A673 (cell line): Measurements from ENCODE around the gene TRIM61. TPM values are rescaled to one million over a fixed set of nuclear protein-coding genes. Genes with fewer than 3 reads are reported as not detected.
A peak's percentile ranks its signal among the peaks of the same experiment; 100 is the strongest.

Experiments used
- BruUV-seq: library from RNA; stranded (reverse); fragments of 400-500 nt; replicated peaks from 2 replicates; lab custom pipeline; 2021; lab: Mats Ljungman, UMichigan
- CTCF ChIA-PET: fragments of 300-600 bp; sonication (Branson Sonifier 250); formaldehyde crosslinking; loops from one replicate; lab custom pipeline; 2022; ENCODE audit warnings: antibody characterized with exemption; lab: Charles Lee
- POLR2A ChIA-PET: fragments of 300-600 bp; sonication (Branson Sonifier 250); formaldehyde crosslinking; loops from one replicate; lab custom pipeline; 2022; ENCODE audit warnings: antibody characterized with exemption; ENCODE audit not compliant: low non-redundant PET; lab: Charles Lee
- DNase-seq: peaks from one replicate; pipeline ENCODE4 v3.0.0-alpha.2; 2015; ENCODE audit warnings: low spot score
- H3K27ac ChIP-seq: fragments of 200-600 bp; sonication (generic); 2 replicates; pipeline ENCODE4 v1.5.1; 2016; ENCODE audit warnings: mixed run types, low read depth, mild to moderate bottlenecking, mixed read lengths, antibody characterized with exemption, low read length; ENCODE audit not compliant: poor library complexity, severe bottlenecking
- H3K27me3 ChIP-seq: fragments of 200-600 bp; sonication (generic); replicated peaks from 2 replicates; pipeline ENCODE4 v1.6.1; 2017; ENCODE audit warnings: mixed run types, low read depth, mild to moderate bottlenecking, mixed read lengths, antibody characterized with exemption, low read length; ENCODE audit not compliant: insufficient read depth, poor library complexity
- H3K36me3 ChIP-seq: fragments of 200-600 bp; sonication (generic); 2 replicates; pipeline ENCODE4 v1.6.1; 2016; ENCODE audit warnings: mixed run types, mild to moderate bottlenecking, mixed read lengths, antibody characterized with exemption, low read length; ENCODE audit not compliant: insufficient read depth, poor library complexity, severe bottlenecking
- H3K4me1 ChIP-seq: fragments of 200-600 bp; sonication (generic); 2 replicates; pipeline ENCODE4 v1.6.1; 2017; ENCODE audit warnings: mixed run types, mild to moderate bottlenecking, mixed read lengths, antibody characterized with exemption, low read length; ENCODE audit not compliant: insufficient read depth, poor library complexity, severe bottlenecking
- H3K4me3 ChIP-seq: fragments of 200-600 bp; sonication (generic); 2 replicates; pipeline ENCODE4 v1.5.1; 2016; ENCODE audit warnings: low read depth, mixed run types, mild to moderate bottlenecking, mixed read lengths, low read length; ENCODE audit not compliant: poor library complexity, severe bottlenecking
- H3K9me3 ChIP-seq: fragments of 200-600 bp; sonication (generic); 2 replicates; pipeline ENCODE4 v1.6.1; 2016; ENCODE audit warnings: mixed run types, low read depth, mild to moderate bottlenecking, mixed read lengths, antibody characterized with exemption, low read length; ENCODE audit not compliant: poor library complexity, severe bottlenecking
- CTCF ChIP-seq: fragments of 300-800, 200-600 bp; sonication (generic); conservative IDR thresholded peaks from 2 replicates; pipeline ENCODE4 v1.5.1; 2017; ENCODE audit warnings: low read depth, mild to moderate bottlenecking, antibody characterized with exemption, low read length, moderate library complexity, mixed read lengths
- EZH2 ChIP-seq: fragments of 200-600 bp; sonication (generic); IDR thresholded peaks from 2 replicates; pipeline ENCODE4 v1.6.1; 2017; ENCODE audit warnings: borderline replicate concordance, low read depth, mild to moderate bottlenecking, mixed read lengths, antibody characterized with exemption, low read length; ENCODE audit not compliant: poor library complexity, severe bottlenecking
- intact Hi-C: fragments of 100-400 bp; cut with micrococcal nuclease; formaldehyde crosslinking; loops from one replicate; pipeline ENCODE4 v1.10.0; 2022; ENCODE audit not compliant: unreplicated experiment
- total RNA-seq: library from RNA; stranded (reverse); gene quantifications from 2 replicates; pipeline ENCODE4 v1.2.3, GENCODE V29; 2021

The TRIM61 gene
- total RNA-seq, 1 experiment from 2014 or later = 4.1 TPM

- ChIA-PET CTCF (interaction anchor here (0.5 kb wide), 1 partner anchor 21 kb away, joined by 3 read pairs; no protein-coding TSS in a partner anchor), POLR2A (no interaction called here)
- TF ChIP-seq CTCF (no peak), EZH2 (no peak)
- H3K4me1 ChIP-seq = peaks cover 20% of the 10 kb centered on the region
- no peaks in the 10 kb centered on the region for H3K9me3 ChIP-seq
- intact Hi-C loops = no loop called here
- no peaks in the 10 kb centered on the region for H3K27me3 ChIP-seq
- peak; percentile 92 for DNase-seq
- peak overlapping the region; percentile 77 for H3K4me3 ChIP-seq
- H3K36me3 ChIP-seq = no peaks in the 10 kb centered on the region
- H3K27ac ChIP-seq = peak overlapping the region; percentile 35
- no TSS peak for BruUV-seq
Observed at GRCh38 chr4:164956766-164957643, 20.5 kb downstream of the TRIM61 start.

GRCh38 chr4:164955107-164955805 is 22.2 kb downstream of the TRIM61 start:
- CTCF ChIA-PET = interaction anchor here (0.7 kb wide), 1 partner anchor 157 kb away, joined by 6 read pairs; no protein-coding TSS in a partner anchor
- TF ChIP-seq EZH2 (no peak), CTCF (no peak)
- no peak overlapping the region for H3K27ac ChIP-seq
- no TSS peak for BruUV-seq
- peaks cover 20% of the 10 kb centered on the region for H3K4me1 ChIP-seq
- H3K4me3 ChIP-seq = no peak overlapping the region
- H3K9me3 ChIP-seq = no peaks in the 10 kb centered on the region
- no peak for DNase-seq
- H3K27me3 ChIP-seq = no peaks in the 10 kb centered on the region
- H3K36me3 ChIP-seq = no peaks in the 10 kb centered on the region
- POLR2A ChIA-PET = no interaction called here
- intact Hi-C loops = no loop called here

GRCh38 chr4:164952551-164952950 is 24.9 kb downstream of the TRIM61 start:
- H3K27me3 ChIP-seq = no peaks in the 10 kb centered on the region
- ChIA-PET POLR2A (no interaction called here), CTCF (no interaction called here)
- intact Hi-C loops = no loop called here
- no peaks in the 10 kb centered on the region for H3K36me3 ChIP-seq
- DNase-seq = no peak
- H3K4me1 ChIP-seq = peaks cover 7% of the 10 kb centered on the region
- H3K27ac ChIP-seq = no peak overlapping the region
- no peak for TF ChIP-seq EZH2
- no peak for TF ChIP-seq CTCF
- H3K4me3 ChIP-seq = no peak overlapping the region
- H3K9me3 ChIP-seq = no peaks in the 10 kb centered on the region
- no TSS peak for BruUV-seq
